Fibroblast of pulmonary artery (primary cell): ENCODE results near the gene NFATC1.

Source experiments
- DNase-seq: peaks from one replicate; pipeline ENCODE4 v3.0.0-alpha.2; 2010; ENCODE audit warnings: low read depth
- H3K4me3 ChIP-seq: replicated peaks from 2 replicates; pipeline ENCODE4 v1.5.1; 2011; ENCODE audit warnings: low read depth, mild to moderate bottlenecking, control low read depth, low read length, moderate library complexity
- TF ChIP-seq, protein P1 (sequence below): IDR thresholded peaks from 2 replicates; pipeline ENCODE4 v1.5.1; 2011; ENCODE audit warnings: mild to moderate bottlenecking, control low read depth, low read length, inconsistent platforms; ENCODE audit errors: missing control alignments

Gene NFATC1

GRCh38 chr18:79429785-79430281, 34.1 kb downstream of the NFATC1 start:
- TF ChIP-seq, protein P1, sequence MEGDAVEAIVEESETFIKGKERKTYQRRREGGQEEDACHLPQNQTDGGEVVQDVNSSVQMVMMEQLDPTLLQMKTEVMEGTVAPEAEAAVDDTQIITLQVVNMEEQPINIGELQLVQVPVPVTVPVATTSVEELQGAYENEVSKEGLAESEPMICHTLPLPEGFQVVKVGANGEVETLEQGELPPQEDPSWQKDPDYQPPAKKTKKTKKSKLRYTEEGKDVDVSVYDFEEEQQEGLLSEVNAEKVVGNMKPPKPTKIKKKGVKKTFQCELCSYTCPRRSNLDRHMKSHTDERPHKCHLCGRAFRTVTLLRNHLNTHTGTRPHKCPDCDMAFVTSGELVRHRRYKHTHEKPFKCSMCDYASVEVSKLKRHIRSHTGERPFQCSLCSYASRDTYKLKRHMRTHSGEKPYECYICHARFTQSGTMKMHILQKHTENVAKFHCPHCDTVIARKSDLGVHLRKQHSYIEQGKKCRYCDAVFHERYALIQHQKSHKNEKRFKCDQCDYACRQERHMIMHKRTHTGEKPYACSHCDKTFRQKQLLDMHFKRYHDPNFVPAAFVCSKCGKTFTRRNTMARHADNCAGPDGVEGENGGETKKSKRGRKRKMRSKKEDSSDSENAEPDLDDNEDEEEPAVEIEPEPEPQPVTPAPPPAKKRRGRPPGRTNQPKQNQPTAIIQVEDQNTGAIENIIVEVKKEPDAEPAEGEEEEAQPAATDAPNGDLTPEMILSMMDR: no peak
- no peak for DNase-seq
- H3K4me3 ChIP-seq: no peak overlapping the region

DNA sequence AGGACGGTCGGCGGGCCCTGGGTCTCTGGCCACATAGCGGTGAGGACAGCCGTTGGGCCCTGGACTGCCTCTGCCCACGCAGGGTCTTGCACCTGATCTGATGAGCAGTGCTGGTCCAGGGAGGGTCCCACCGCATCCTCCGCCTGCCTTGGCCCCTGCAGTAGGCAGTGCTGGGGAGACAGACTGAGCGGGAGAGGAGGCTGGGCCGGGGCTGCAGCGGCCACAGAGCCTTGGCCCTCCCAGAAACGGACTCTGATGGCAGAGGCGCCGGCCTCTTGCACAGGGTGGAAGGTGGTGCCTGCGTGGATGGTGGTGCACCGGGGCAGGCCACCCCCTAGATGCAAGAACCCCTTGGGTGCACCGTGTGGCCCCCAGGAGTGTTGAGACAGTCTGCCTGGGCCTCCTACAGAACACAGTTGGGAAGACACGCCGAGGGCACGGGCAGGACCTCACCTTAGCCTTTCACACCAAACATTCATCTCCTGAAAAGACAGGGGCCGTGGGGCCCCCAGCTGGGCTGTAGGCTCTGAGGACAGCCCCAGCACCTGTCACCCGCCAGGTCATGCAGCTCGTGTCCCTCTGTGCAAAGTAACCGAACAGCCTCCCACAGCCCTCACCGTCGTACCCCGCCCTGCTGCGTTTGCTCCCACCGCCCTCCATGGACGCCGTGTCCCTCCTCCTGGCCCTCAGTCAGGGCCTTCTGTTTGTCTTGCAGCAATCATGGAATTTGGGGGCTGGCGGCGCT, 36.8 kb downstream of the NFATC1 start:
- H3K4me3 ChIP-seq: no peak overlapping the region
- DNase-seq: no peak
- TF ChIP-seq, protein P1: no peak

DNA sequence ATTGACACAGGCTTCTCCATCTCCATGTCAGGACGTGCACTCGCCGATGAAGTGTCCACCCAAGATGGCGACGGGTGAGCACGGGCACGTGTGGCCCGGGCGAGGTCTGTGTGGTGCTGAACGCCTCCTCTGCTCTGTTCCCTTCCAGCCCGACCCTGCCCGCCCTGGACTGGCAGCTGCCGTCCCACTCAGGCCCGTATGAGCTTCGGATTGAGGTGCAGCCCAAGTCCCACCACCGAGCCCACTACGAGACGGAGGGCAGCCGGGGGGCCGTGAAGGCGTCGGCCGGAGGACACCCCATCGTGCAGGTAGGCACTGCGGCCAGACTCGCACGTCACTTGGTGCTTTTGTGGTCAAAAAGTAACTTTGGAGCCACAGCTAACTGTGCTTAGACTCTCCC, 37.7 kb downstream of the NFATC1 start:
- no peak overlapping the region for H3K4me3 ChIP-seq
- no peak for DNase-seq
- TF ChIP-seq, protein P1: no peak

- no peak for DNase-seq
- TF ChIP-seq, protein P1: no peak
- H3K4me3 ChIP-seq: no peak overlapping the region
Observed at GRCh38 chr18:79434607-79435401, 39.1 kb downstream of the NFATC1 start.

DNA sequence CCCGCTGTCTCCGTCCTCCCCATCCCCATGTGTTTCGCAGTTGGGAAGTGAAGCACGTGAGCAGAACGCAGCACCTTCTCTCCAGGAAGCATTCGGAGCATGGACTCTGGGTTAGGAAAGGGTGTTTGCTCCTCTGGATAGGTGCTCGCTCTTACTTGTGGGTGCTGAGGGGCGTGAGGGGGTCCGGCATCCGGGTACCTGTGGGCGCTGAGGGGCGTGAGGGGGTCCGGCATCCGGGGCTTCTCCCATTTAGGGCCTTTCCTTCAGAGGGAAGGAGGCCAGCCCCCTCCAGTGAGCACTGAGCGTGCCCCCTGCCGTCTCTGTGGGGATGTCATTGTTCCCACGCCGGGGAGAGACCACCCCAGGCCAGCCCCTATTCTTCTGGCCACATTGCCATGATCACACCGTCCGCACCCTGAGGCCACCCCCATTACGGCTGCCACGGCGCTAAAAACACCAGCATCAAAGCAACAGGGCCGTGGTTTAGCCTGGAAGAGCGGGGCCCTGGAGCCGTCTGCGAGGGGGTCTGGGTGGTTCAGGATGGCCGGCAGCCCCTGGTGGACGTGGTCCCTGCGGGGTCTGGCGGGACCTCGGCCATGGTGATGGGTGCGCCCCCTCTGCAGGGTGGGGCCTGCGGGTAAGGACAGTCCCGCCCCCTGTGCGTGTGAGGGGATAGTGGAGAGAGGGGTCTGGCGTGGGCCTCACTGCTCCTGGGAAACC, 41.0 kb downstream of the NFATC1 start:
- TF ChIP-seq, protein P1: no peak
- no peak overlapping the region for H3K4me3 ChIP-seq
- DNase-seq: no peak

DNA sequence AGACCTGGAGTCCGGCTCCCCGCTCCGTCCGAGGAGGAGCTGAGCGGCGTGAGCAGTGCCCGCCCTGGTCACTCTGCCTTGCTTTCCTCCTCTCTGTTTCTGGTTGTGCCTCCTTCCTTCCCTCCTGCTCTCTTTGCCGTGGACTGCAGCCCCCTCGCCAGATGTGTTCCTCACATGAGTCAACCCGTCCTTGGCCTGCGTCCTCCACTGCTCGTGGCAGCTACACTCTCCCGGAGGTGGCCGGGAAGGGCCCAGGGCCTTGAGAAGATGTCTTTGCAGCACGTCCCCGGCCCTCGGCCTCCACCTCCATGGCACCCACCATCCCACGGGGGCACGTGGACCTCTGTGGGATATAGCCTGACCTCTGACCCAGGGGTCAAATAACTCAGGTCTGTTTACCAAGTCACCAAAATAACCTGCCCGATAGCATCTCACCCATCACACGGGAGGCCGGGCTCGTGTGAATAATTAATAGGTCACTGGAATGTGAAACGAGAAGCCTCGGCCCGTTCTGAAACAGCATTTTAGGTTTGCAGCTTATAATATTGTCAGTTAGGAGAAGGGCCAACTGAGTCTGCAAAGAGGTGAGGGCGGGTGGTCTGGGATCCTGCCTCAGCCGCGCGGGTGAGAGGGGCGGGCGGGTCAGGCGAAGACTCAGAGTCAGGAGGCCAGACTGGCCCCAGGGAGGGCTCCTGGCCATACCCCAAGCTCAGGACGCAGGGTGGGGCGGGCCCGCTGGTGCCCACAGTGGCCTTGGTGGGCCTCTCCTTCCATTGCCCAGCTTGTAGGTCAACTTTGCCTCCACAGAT, 42.6 kb downstream of the NFATC1 start:
- TF ChIP-seq, protein P1: no peak
- no peak for DNase-seq
- no peak overlapping the region for H3K4me3 ChIP-seq
